Measurements from ENCODE around the gene AFM. TPM values are rescaled to one million over a fixed set of nuclear protein-coding genes. Genes with fewer than 3 reads are reported as not detected.
A peak's percentile ranks its signal among the peaks of the same experiment; 100 is the strongest.

Gene AFM
- total and polyA plus RNA-seq, 2 of the 13 experiments (the other 11 are each of a cell fraction or from before 2014, with no cell fraction given) = 0.13 to 1.8 TPM

DNA sequence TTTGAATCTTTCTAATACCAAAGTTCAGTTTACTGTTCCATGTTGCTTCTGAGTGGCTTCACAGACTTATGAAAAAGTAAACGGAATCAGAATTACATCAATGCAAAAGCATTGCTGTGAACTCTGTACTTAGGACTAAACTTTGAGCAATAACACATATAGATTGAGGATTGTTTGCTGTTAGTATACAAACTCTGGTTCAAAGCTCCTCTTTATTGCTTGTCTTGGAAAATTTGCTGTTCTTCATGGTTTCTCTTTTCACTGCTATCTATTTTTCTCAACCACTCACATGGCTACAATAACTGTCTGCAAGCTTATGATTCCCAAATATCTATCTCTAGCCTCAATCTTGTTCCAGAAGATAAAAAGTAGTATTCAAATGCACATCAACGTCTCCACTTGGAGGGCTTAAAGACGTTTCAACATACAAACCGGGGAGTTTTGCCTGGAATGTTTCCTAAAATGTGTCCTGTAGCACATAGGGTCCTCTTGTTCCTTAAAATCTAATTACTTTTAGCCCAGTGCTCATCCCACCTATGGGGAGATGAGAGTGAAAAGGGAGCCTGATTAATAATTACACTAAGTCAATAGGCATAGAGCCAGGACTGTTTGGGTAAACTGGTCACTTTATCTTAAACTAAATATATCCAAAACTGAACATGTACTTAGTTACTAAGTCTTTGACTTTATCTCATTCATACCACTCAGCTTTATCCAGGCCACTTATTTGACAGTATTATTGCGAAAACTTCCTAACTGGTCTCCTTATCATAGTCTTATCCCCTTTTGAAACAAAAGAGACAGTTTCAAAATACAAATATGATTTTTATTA, 49.2 kb upstream of the AFM start (continued):
- TF ChIP-seq ZNF724P (CRISPR knock-in tag; IDR thresholded peaks at IDR 0.05; ENCODE audit: borderline replicate concordance) = no peak
- no peak for TF ChIP-seq ZNF749 (CRISPR knock-in tag; IDR thresholded peaks at IDR 0.05; ENCODE audit: borderline replicate concordance)
- TF ChIP-seq HNF4G (IDR thresholded peaks at IDR 0.05; ENCODE audit: borderline replicate concordance, low read depth, low read length) = peak; percentile 100
- TF ChIP-seq HNF4G (CRISPR knock-in tag; IDR thresholded peaks at IDR 0.05; ENCODE audit: borderline replicate concordance, low read depth) = peak; percentile 68; the same call in 1 of the 2 replicates
- TF ChIP-seq ATF7 (IDR thresholded peaks at IDR 0.05) = peak; percentile 86
- peak; percentile 72; the same call in 1 of the 2 replicates for TF ChIP-seq ATF7 (CRISPR knock-in tag; IDR thresholded peaks at IDR 0.05)
- TF ChIP-seq, protein P1, sequence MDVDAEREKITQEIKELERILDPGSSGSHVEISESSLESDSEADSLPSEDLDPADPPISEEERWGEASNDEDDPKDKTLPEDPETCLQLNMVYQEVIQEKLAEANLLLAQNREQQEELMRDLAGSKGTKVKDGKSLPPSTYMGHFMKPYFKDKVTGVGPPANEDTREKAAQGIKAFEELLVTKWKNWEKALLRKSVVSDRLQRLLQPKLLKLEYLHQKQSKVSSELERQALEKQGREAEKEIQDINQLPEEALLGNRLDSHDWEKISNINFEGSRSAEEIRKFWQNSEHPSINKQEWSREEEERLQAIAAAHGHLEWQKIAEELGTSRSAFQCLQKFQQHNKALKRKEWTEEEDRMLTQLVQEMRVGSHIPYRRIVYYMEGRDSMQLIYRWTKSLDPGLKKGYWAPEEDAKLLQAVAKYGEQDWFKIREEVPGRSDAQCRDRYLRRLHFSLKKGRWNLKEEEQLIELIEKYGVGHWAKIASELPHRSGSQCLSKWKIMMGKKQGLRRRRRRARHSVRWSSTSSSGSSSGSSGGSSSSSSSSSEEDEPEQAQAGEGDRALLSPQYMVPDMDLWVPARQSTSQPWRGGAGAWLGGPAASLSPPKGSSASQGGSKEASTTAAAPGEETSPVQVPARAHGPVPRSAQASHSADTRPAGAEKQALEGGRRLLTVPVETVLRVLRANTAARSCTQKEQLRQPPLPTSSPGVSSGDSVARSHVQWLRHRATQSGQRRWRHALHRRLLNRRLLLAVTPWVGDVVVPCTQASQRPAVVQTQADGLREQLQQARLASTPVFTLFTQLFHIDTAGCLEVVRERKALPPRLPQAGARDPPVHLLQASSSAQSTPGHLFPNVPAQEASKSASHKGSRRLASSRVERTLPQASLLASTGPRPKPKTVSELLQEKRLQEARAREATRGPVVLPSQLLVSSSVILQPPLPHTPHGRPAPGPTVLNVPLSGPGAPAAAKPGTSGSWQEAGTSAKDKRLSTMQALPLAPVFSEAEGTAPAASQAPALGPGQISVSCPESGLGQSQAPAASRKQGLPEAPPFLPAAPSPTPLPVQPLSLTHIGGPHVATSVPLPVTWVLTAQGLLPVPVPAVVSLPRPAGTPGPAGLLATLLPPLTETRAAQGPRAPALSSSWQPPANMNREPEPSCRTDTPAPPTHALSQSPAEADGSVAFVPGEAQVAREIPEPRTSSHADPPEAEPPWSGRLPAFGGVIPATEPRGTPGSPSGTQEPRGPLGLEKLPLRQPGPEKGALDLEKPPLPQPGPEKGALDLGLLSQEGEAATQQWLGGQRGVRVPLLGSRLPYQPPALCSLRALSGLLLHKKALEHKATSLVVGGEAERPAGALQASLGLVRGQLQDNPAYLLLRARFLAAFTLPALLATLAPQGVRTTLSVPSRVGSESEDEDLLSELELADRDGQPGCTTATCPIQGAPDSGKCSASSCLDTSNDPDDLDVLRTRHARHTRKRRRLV (CRISPR knock-in tag; IDR thresholded peaks at IDR 0.05) = no peak
- peak; percentile 36 for TF ChIP-seq TAF1 (CRISPR knock-in tag; IDR thresholded peaks at IDR 0.05)
- no peak; the same call in 1 of the 2 replicates for TF ChIP-seq RFX3 (CRISPR knock-in tag; IDR thresholded peaks at IDR 0.05)
- TF ChIP-seq FOSL2 (CRISPR knock-in tag; IDR thresholded peaks at IDR 0.05) = no peak
- peak; percentile 96 for TF ChIP-seq MED13 (CRISPR knock-in tag; IDR thresholded peaks at IDR 0.05)
- TF ChIP-seq SIN3A (IDR thresholded peaks at IDR 0.05; ENCODE audit: borderline replicate concordance, low read depth, low read length) = no peak
- TF ChIP-seq, protein P2, sequence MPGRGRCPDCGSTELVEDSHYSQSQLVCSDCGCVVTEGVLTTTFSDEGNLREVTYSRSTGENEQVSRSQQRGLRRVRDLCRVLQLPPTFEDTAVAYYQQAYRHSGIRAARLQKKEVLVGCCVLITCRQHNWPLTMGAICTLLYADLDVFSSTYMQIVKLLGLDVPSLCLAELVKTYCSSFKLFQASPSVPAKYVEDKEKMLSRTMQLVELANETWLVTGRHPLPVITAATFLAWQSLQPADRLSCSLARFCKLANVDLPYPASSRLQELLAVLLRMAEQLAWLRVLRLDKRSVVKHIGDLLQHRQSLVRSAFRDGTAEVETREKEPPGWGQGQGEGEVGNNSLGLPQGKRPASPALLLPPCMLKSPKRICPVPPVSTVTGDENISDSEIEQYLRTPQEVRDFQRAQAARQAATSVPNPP (CRISPR knock-in tag; IDR thresholded peaks at IDR 0.05) = 0 out of 2 replicates have a peak, but pooled peaks have one; percentile 46
- TF ChIP-seq TCF12 (IDR thresholded peaks at IDR 0.05) = no peak
- peak; percentile 93 for TF ChIP-seq TCF12 (CRISPR knock-in tag; IDR thresholded peaks at IDR 0.05)
- no peak for TF ChIP-seq ZSCAN21 (CRISPR knock-in tag; IDR thresholded peaks at IDR 0.05; ENCODE audit: borderline replicate concordance)
- TF ChIP-seq, protein P3, sequence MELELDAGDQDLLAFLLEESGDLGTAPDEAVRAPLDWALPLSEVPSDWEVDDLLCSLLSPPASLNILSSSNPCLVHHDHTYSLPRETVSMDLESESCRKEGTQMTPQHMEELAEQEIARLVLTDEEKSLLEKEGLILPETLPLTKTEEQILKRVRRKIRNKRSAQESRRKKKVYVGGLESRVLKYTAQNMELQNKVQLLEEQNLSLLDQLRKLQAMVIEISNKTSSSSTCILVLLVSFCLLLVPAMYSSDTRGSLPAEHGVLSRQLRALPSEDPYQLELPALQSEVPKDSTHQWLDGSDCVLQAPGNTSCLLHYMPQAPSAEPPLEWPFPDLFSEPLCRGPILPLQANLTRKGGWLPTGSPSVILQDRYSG (CRISPR knock-in tag; IDR thresholded peaks at IDR 0.05) = no peak
- TF ChIP-seq RELA (CRISPR knock-in tag; IDR thresholded peaks at IDR 0.05) = no peak
- TF ChIP-seq, protein P4, sequence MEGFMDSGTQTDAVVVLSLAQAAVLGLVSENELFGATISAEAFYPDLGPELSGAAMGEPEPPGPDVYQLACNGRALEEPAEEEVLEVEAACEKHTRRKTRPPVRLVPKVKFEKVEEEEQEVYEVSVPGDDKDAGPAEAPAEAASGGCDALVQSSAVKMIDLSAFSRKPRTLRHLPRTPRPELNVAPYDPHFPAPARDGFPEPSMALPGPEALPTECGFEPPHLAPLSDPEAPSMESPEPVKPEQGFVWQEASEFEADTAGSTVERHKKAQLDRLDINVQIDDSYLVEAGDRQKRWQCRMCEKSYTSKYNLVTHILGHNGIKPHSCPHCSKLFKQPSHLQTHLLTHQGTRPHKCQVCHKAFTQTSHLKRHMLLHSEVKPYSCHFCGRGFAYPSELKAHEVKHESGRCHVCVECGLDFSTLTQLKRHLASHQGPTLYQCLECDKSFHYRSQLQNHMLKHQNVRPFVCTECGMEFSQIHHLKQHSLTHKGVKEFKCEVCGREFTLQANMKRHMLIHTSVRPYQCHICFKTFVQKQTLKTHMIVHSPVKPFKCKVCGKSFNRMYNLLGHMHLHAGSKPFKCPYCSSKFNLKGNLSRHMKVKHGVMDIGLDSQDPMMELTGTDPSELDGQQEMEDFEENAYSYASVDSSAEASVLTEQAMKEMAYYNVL (CRISPR knock-in tag; IDR thresholded peaks at IDR 0.05; ENCODE audit: borderline replicate concordance) = peak; percentile 63; the same call in 1 of the 2 replicates
- peak; percentile 100 for TF ChIP-seq HNF4A (CRISPR knock-in tag; IDR thresholded peaks at IDR 0.05)
- TF ChIP-seq SMAD3 (CRISPR knock-in tag; IDR thresholded peaks at IDR 0.05) = peak; percentile 76
